ENCODE results near the gene ETAA1. TPM values are rescaled to one million over a fixed set of nuclear protein-coding genes. Genes with fewer than 3 reads are reported as not detected.

The ETAA1 gene
- total and polyA plus RNA-seq, 2 of the 13 experiments (the other 11 are each of a cell fraction or from before 2014, with no cell fraction given): 9.1 to 16.2 TPM

GRCh38 chr2:67397143-67397986 lies at the start of gene ETAA1 (continued):
- TF ChIP-seq SIN3B (IDR thresholded peaks at IDR 0.05; ENCODE audit: low read length) (peak; percentile 73), IRF9 (CRISPR knock-in tag; IDR thresholded peaks at IDR 0.05; ENCODE audit: borderline replicate concordance) (peak; percentile 54; the same call in 1 of the 2 replicates), ZNF841 (CRISPR knock-in tag; IDR thresholded peaks at IDR 0.05; ENCODE audit: borderline replicate concordance) (no peak), SALL1 (CRISPR knock-in tag; IDR thresholded peaks at IDR 0.05) (peak; percentile 85), KAT2B (IDR thresholded peaks at IDR 0.05; ENCODE audit: borderline replicate concordance, low read depth, low read length) (no peak), ZNF674 (CRISPR knock-in tag; IDR thresholded peaks at IDR 0.05; ENCODE audit: low read depth) (0 out of 2 replicates have a peak, but pooled peaks have one; percentile 79), ZNF441 (CRISPR knock-in tag; IDR thresholded peaks at IDR 0.05; ENCODE audit: borderline replicate concordance) (no peak; the same call in 1 of the 2 replicates), NCOA5 (CRISPR knock-in tag; IDR thresholded peaks at IDR 0.05) (no peak), HNF4A (CRISPR knock-in tag; IDR thresholded peaks at IDR 0.05) (peak; percentile 7; the same call in 1 of the 2 replicates), SOX5 (CRISPR knock-in tag; IDR thresholded peaks at IDR 0.05; ENCODE audit: borderline replicate concordance) (peak; percentile 34; the same call in 1 of the 2 replicates), ZNF777 (CRISPR knock-in tag; IDR thresholded peaks at IDR 0.05) (no peak), SALL2 (CRISPR knock-in tag; IDR thresholded peaks at IDR 0.05) (0 out of 2 replicates have a peak, but pooled peaks have one; percentile 31), ZNF615 (CRISPR knock-in tag; IDR thresholded peaks at IDR 0.05; ENCODE audit: borderline replicate concordance) (no peak; the same call in 1 of the 2 replicates), ZNF839 (CRISPR knock-in tag; IDR thresholded peaks at IDR 0.05; ENCODE audit: borderline replicate concordance) (no peak), XRCC5 (optimal IDR thresholded peaks at IDR 0.05; ENCODE audit: low read length) (peak; percentile 85)
- TF ChIP-seq, protein P1, sequence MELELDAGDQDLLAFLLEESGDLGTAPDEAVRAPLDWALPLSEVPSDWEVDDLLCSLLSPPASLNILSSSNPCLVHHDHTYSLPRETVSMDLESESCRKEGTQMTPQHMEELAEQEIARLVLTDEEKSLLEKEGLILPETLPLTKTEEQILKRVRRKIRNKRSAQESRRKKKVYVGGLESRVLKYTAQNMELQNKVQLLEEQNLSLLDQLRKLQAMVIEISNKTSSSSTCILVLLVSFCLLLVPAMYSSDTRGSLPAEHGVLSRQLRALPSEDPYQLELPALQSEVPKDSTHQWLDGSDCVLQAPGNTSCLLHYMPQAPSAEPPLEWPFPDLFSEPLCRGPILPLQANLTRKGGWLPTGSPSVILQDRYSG (CRISPR knock-in tag; IDR thresholded peaks at IDR 0.05): no peak
- TF ChIP-seq, protein P2, sequence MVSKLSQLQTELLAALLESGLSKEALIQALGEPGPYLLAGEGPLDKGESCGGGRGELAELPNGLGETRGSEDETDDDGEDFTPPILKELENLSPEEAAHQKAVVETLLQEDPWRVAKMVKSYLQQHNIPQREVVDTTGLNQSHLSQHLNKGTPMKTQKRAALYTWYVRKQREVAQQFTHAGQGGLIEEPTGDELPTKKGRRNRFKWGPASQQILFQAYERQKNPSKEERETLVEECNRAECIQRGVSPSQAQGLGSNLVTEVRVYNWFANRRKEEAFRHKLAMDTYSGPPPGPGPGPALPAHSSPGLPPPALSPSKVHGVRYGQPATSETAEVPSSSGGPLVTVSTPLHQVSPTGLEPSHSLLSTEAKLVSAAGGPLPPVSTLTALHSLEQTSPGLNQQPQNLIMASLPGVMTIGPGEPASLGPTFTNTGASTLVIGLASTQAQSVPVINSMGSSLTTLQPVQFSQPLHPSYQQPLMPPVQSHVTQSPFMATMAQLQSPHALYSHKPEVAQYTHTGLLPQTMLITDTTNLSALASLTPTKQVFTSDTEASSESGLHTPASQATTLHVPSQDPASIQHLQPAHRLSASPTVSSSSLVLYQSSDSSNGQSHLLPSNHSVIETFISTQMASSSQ (IDR thresholded peaks at IDR 0.05; ENCODE audit: low read depth): no peak
- TF ChIP-seq, protein P2 (CRISPR knock-in tag; IDR thresholded peaks at IDR 0.05; ENCODE audit: borderline replicate concordance): no peak
- TF ChIP-seq, protein P3, sequence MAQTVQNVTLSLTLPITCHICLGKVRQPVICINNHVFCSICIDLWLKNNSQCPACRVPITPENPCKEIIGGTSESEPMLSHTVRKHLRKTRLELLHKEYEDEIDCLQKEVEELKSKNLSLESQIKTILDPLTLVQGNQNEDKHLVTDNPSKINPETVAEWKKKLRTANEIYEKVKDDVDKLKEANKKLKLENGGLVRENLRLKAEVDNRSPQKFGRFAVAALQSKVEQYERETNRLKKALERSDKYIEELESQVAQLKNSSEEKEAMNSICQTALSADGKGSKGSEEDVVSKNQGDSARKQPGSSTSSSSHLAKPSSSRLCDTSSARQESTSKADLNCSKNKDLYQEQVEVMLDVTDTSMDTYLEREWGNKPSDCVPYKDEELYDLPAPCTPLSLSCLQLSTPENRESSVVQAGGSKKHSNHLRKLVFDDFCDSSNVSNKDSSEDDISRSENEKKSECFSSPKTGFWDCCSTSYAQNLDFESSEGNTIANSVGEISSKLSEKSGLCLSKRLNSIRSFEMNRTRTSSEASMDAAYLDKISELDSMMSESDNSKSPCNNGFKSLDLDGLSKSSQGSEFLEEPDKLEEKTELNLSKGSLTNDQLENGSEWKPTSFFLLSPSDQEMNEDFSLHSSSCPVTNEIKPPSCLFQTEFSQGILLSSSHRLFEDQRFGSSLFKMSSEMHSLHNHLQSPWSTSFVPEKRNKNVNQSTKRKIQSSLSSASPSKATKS (CRISPR knock-in tag; IDR thresholded peaks at IDR 0.05): peak; percentile 74

Data from HepG2 (cell line).